Activated CD4-positive, alpha-beta T cell treated with anti-CD3 and anti-CD28 coated beads for 24 hours (primary cell): ENCODE measurements around the gene UQCRFS1.

Experiments
- DNase-seq, 2 donors: peaks; one replicate each; pipeline ENCODE4 v3.0.0-alpha.2; 2020; ENCODE audit warnings: low read depth in 2 of 2

Gene UQCRFS1

DNA sequence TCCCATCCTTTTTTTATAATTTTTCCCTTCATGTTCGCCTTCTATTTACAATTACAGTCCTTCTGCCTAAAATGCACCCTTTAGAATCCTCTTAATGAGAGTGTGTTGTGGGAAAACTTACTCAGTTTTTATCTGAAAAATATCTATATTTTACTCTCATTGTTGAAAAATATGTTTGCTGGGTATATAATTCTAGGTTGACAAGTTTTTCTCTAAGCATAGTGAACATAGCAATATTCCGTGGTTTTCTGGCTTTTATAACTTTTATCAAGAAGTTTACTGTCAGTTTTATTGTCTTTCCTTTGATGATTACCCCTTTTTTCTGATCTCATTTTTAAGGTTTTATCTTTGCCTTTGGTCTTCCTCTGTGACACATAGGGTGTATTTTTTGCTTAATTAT, 57.3 kb downstream of the UQCRFS1 start:
- no peak for DNase-seq
